ENCODE measurements around the gene MFAP2.
"Not testable (repeated sequence)": the region's sequence is repeated elsewhere in the genome, so short reads cannot be mapped to it uniquely, and the experiment has no call there.

The MFAP2 gene

DNA sequence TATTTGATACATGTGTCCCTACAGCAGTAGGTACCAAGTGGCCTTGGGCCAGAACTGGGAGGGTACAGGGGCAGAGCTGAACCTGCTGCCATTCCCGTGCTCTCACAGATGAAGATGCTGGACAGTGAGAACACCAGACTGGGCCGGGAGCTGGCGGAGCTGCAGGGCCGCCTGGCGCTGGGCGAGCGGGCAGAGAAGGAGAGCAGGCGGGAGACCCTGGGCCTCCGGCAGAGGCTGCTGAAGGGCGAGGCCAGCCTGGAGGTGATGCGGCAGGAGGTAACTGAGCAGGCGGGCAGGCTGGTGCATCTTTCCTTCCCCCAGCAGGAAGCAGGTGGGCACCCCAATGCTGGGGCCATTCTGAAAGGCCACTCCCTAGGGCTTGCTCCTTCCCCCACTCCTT, 21.9 kb downstream of the MFAP2 start:
- DNase-seq: no peak

DNA sequence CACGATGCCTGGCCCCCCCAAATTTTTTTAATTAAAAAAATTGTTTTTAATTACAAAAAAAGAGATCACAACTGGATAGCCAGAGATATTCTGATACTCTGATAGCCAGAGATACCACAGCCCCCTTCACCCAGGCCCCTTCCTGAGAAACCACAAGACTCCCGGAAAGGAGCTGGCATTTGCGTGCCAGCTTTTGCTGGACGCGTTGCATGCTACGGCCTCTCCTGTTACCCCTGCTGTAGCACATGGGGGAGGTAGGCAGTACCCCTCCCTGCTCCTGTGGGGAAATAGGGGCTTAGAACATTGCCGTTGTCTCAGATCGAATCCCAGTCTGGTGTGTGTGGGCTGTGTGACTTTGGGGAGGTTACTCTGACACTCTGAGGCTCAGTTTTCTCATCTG, 22.7 kb downstream of the MFAP2 start:
- DNase-seq: no peak

DNA sequence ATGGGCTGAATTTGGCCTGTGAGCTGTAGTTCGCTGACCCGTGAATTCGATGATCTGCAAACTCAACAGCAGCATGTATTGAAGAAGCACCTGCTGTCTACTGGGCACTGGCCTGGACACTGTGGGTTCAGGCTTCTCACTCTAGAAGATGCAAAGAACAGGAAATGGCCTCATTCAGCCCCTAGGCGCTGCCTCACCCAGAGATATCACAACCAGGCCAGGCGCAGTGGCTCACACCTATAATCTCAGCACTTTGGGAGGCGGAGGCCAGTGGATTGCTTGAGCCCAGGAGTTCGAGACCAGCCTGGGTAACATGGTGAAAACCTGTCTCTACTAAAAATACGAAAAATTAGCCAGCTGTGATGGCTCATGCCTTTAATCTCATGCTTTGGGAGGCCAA, 23.6 kb downstream of the MFAP2 start:
- DNase-seq: no peak

GRCh38 chr1:16955186-16955585, 25.2 kb downstream of the MFAP2 start:
- DNase-seq: no peak

- no peak for DNase-seq
Observed at GRCh38 chr1:16954579-16954978, 25.8 kb downstream of the MFAP2 start.

GRCh38 chr1:16952376-16952775, 28.0 kb downstream of the MFAP2 start:
- DNase-seq: not testable (repeated sequence)

DNA sequence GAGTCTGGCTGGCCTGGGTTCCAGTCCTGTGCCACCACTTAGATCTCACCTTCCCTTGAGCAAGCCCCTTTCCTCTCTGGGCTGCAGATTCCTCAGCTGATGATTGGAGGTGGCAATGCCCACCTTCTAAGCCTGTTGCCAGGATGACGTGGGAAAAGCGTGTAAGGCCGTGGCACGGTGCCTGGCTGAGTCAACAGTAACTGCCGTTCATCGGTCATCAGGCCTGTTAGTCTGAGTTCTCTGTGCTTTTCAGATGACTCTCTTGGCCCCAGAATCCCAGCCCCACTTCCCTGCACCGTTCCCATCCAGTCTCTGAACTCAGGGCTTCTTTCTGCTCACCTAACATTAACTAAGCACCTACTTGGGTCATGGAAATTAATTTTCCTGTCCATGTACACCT, 31.4 kb downstream of the MFAP2 start:
- not testable (repeated sequence) for DNase-seq

- not testable (repeated sequence) for DNase-seq
Observed at GRCh38 chr1:16948282-16948891, 32.0 kb downstream of the MFAP2 start.

DNA sequence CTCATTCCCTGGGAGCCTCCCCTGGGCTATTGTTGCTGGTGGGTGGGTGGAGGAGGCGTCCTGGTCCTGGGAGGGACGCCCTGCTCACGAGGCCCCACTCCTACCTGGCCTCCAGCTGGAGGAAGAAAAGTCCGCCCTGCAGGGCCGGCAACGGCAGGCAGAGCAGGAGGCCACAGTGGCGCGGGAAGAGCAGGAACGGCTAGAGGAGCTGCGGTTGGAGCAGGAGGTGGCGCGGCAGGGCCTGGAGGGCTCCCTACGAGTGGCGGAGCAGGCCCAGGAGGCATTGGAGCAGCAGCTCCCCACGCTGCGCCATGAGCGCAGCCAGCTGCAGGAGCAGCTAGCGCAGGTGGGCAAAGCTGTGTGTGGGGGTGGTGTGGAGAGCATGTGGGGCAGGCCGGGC, 33.8 kb downstream of the MFAP2 start:
- DNase-seq: no peak

- not testable (repeated sequence) for DNase-seq
Observed at GRCh38 chr1:16946185-16946584, 34.2 kb downstream of the MFAP2 start.

DNA sequence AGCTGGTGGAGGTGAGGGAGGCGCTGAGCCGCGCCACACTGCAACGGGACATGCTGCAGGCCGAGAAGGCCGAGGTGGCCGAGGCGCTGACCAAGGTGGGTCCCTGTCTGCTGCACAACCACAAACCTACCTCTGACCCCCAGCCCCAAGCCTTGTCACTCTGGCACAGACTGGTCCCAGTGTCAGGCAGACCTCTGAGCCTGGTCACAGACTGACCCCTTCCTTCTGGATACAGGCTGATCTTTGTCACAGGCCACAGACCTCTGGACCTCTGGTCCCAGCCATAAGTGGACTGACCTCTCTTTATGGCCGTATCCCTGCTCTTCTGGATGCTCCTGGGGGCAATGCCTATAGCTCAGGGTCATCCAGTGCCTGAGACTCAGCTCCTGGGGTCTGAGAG, 34.9 kb downstream of the MFAP2 start:
- DNase-seq: not testable (repeated sequence)

DNA sequence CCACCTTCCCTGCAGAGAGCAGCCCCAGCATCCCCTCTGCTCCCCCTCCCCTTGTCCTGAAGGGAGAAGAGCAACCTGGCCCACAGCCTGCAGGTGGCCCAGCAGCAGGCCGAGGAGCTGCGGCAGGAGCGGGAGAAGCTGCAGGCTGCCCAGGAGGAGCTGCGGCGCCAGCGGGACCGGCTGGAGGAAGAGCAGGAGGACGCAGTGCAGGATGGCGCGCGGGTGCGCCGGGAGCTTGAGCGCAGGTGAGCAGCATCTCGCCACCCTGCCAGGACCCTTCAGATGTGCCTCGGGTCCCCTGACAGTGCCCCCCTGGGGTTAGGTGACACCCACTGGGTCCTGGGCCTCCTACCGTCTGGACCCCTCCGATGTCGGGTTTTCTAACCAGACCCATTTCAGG, 36.4 kb downstream of the MFAP2 start:
- DNase-seq: no peak

- DNase-seq: not testable (repeated sequence)
Observed at GRCh38 chr1:16939386-16940180, 40.8 kb downstream of the MFAP2 start.

DNA sequence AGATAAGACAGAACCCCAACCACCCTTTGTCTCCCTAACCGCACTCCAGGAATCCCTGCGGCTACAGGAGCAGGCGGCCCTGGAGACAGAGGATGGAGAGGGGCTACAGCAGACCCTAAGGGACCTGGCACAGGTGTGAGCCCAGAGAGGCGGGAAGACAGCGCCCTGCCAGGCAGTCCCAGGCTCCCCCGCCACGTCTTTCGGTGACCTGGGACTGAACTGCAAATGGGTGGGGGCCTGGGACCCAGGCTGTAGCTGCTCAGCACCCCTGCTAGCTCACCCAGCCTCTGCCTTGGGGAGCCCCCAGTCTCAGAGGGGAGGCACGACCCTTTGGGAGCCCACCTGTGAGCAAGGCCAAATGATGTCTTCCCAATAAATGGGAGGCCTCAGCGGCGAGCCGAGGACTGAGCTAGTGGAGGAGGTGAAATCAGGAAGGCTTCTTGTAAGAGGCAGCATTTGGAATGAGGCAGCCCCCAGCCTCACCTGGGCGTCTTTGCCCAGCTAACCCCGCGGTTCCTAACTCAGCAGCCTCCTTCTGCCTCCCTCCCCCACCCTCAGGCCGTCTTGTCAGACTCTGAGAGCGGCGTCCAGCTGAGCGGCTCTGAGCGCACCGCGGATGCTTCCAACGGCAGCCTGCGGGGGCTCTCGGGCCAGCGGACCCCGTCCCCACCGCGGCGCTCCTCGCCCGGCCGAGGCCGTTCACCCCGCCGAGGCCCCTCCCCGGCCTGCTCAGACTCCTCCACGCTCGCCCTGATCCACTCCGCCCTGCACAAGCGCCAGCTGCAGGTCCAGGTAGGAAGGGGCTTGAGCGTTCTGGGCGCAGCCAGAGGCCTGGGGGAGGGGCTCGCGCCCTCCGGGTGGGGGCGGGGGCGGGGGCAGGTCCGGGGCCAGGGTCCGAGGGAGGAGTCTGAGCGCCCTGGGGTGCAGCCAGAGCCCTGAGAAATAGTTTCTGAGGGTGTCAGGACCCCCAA, 41.8 kb downstream of the MFAP2 start:
- DNase-seq: no peak

- DNase-seq: not testable (repeated sequence)
Observed at GRCh38 chr1:16936580-16936979, 43.8 kb downstream of the MFAP2 start.

DNA sequence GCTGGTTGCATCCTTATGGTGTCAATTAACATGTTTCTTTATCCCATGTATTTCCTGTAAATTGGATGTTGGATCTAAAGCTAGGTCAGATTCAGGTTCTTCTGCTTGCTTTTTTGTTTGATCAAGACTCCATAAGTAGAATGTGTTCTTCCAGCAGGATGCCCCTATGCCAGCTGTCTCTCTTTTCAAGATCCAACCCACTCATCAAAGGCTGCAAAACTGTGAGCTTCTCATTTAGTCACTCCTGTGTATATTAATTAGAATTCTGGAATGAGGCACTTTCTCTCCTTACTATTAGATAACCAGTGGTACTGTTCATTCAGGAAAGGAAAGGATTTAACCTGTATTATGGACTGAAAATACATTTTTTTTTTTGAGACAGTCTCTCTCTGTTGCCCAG, 46.5 kb downstream of the MFAP2 start:
- DNase-seq: not testable (repeated sequence)

- not testable (repeated sequence) for DNase-seq
Observed at GRCh38 chr1:16931206-16931934, 49.0 kb downstream of the MFAP2 start.

DNA sequence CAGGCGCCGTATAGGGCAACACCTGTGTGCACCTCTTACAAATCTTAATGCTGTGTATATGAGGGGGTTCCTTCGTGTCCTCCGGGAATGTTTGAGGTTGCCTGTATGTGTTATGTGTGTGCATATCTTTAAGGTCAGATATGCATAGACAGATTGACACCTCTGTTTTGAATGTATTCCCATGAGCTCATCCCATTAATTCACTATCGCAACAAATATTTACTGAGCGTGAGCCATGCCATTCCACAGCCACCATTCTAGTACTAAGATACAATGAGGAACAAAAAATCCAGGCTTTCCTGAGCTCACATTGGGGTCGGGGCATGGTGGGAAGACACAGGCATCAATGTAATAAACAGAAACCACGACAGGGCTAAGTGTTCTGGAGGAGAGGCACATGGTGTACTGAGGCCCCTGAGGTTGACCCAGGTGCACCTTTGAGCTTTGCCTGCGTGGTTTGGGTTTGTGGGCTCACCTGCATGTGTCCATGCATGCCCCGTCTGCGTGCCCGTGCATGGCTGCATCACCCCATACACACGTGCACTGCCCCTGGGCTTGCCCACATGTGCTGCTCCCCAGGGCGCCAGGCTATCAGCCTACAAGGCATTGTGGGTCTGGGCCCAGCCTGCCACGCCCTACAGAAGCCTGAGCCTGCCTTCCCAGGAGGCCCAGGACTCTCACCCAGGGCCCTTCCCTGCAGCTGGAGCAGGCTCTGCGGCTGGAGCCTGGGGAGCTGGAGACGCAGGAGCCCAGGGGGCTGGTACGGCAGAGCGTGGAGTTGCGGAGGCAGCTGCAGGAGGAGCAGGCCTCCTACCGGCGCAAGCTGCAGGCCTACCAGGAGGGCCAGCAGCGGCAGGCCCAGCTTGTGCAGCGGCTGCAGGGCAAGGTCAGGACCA, 51.0 kb downstream of the MFAP2 start:
- not testable (repeated sequence) for DNase-seq

DNA sequence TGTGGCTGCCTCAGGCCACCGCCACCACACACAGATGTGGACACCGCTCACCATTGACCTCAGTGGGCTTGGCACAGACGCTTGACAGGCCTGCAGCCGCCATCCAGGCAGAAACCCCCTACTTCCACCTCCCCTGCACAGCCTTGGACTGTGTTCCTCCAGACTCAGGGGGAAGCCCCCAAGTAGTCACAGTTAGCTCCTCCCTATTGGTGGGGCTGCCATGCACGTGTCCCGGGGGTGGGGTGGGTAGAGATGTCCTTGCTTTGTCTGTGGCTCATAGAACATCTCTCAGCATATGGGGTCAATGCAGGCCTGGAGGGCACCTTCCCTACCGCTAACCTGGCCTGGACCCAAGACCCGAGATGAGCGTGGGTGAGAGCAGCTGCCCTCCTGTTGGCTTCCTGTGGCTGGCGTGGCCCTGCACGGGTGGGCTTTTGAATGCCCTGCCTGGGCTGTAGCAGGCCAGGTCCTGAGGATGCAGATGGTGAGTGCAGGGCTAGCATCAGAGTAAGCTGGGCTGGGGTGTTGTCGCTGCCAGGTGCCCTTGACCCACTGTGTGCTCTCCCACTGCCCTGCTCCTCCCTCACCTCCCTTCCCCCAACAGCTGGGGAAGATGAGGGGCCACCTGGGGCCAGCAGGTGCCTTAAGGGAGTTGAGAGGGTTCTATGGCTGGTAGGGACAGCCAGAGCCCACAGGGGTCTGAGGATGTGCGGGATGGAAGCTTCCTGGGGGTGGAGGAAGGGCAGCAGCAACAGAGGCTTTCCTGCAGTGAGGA, 52.5 kb downstream of the MFAP2 start:
- DNase-seq: no peak

- no peak for DNase-seq
Observed at GRCh38 chr1:16927256-16927655, 53.2 kb downstream of the MFAP2 start.

Measured in NCI-H1436 (cell line).